Neural cell (in vitro differentiated cells): ENCODE data around the gene EPHA2. TPM values are rescaled to one million over a fixed set of nuclear protein-coding genes. Genes with fewer than 3 reads are reported as not detected.

Source experiments
- H2AFZ ChIP-seq: fragments of 200-600, 300-800 bp; sonication (generic), shearing (Covaris generic); 2 replicates; pipeline ENCODE4 v1.6.0; 2014; ENCODE audit warnings: low read depth, mild to moderate bottlenecking, antibody characterized with exemption, low read length, moderate library complexity
- H3F3A ChIP-seq: fragments of 200-600 bp; shearing (Covaris generic); 2 replicates; pipeline ENCODE4 v1.6.1; 2016; ENCODE audit warnings: mild to moderate bottlenecking, moderate library complexity, mixed read lengths, antibody characterized with exemption, low read length; ENCODE audit not compliant: insufficient read depth, poor library complexity, severe bottlenecking
- H3K27ac ChIP-seq: fragments of 200-600, 300-800 bp; sonication (generic), shearing (Covaris generic); 2 replicates; pipeline ENCODE4 v1.5.1; 2014; ENCODE audit warnings: mild to moderate bottlenecking, low read length, moderate library complexity
- H3K27me3 ChIP-seq: fragments of 300-800, 200-600 bp; sonication (generic), shearing (Covaris generic); 2 replicates; pipeline ENCODE4 v1.6.0; 2014; ENCODE audit warnings: mild to moderate bottlenecking, low read depth, low read length, moderate library complexity; ENCODE audit not compliant: insufficient read depth
- H3K36me3 ChIP-seq: fragments of 300-800, 200-600 bp; sonication (generic), shearing (Covaris generic); 2 replicates; pipeline ENCODE4 v1.5.1; 2014; ENCODE audit warnings: mild to moderate bottlenecking, antibody characterized with exemption, low read length, moderate library complexity; ENCODE audit not compliant: insufficient read depth
- H3K4me2 ChIP-seq: fragments of 300-800, 200-600 bp; sonication (generic), shearing (Covaris generic); 2 replicates; pipeline ENCODE4 v1.6.0; 2014; ENCODE audit warnings: mild to moderate bottlenecking, low read length
- H3K4me3 ChIP-seq: fragments of 300-800, 200-600 bp; sonication (generic), shearing (Covaris generic); 2 replicates; pipeline ENCODE4 v1.5.1; 2014; ENCODE audit warnings: mild to moderate bottlenecking, low read length, moderate library complexity
- H3K79me2 ChIP-seq: fragments of 200-600 bp; shearing (Covaris generic); replicated peaks from 2 replicates; pipeline ENCODE4 v1.6.0; 2014; ENCODE audit warnings: mild to moderate bottlenecking, low read length, moderate library complexity; ENCODE audit not compliant: insufficient read depth
- H3K9ac ChIP-seq: fragments of 300-800, 200-600 bp; sonication (generic), shearing (Covaris generic); 2 replicates; pipeline ENCODE4 v1.6.1; 2016; ENCODE audit warnings: mild to moderate bottlenecking, low read length, mixed read lengths
- H3K9me2 ChIP-seq: fragments of 200-600 bp; shearing (Covaris generic); 2 replicates; pipeline ENCODE4 v1.6.1; 2016; ENCODE audit warnings: mild to moderate bottlenecking, low read length, mixed read lengths; ENCODE audit not compliant: insufficient read depth
- H3K9me3 ChIP-seq: fragments of 200-600, 300-800 bp; sonication (generic), shearing (Covaris generic); 2 replicates; pipeline ENCODE4 v1.6.1; 2016; ENCODE audit warnings: mild to moderate bottlenecking, mixed run types, low read length, moderate library complexity, mixed read lengths
- H4K20me1 ChIP-seq: fragments of 200-600 bp; shearing (Covaris generic); 2 replicates; pipeline ENCODE4 v1.6.1; 2016; ENCODE audit warnings: mild to moderate bottlenecking, mixed run types; ENCODE audit not compliant: insufficient read depth
- CTCF ChIP-seq: fragments of 450-650 bp; IDR thresholded peaks from 2 replicates; pipeline ENCODE4 v1.5.1; 2014; ENCODE audit warnings: antibody characterized with exemption, mild to moderate bottlenecking, moderate library complexity; ENCODE audit not compliant: poor library complexity, severe bottlenecking
- EP300 ChIP-seq: fragments of 450-650 bp; conservative IDR thresholded peaks from 2 replicates; pipeline ENCODE4 v1.6.1; 2014; ENCODE audit warnings: antibody characterized with exemption, mild to moderate bottlenecking, moderate library complexity; ENCODE audit not compliant: poor library complexity, severe bottlenecking
- EZH2 ChIP-seq: fragments of 200-600, 300-800 bp; shearing (Covaris generic), sonication (generic); IDR thresholded peaks from 2 replicates; pipeline ENCODE4 v1.6.1; 2014; ENCODE audit warnings: antibody characterized with exemption, low read length, borderline replicate concordance, mild to moderate bottlenecking; ENCODE audit not compliant: insufficient read depth, poor library complexity, severe bottlenecking
- MXI1 ChIP-seq: fragments of 450-650 bp; conservative IDR thresholded peaks from 2 replicates; pipeline ENCODE4 v1.6.1; 2014; ENCODE audit warnings: antibody characterized with exemption, mild to moderate bottlenecking; ENCODE audit not compliant: poor library complexity, severe bottlenecking
- POLR2AphosphoS5 ChIP-seq: IDR thresholded peaks from 2 replicates; pipeline ENCODE4 v1.6.1; 2012
- RAD21 ChIP-seq: fragments of 450-650 bp; conservative IDR thresholded peaks from 2 replicates; pipeline ENCODE4 v1.6.1; 2014; ENCODE audit warnings: antibody characterized with exemption, mild to moderate bottlenecking, moderate library complexity
- REST ChIP-seq: IDR thresholded peaks from 2 replicates; pipeline ENCODE4 v1.6.1; 2012; ENCODE audit warnings: borderline replicate concordance
- SMC3 ChIP-seq: fragments of 450-650 bp; conservative IDR thresholded peaks from 2 replicates; pipeline ENCODE4 v1.6.1; 2014; ENCODE audit warnings: antibody characterized with exemption, mild to moderate bottlenecking, moderate library complexity; ENCODE audit not compliant: poor library complexity
- TAF1 ChIP-seq: IDR thresholded peaks from 2 replicates; pipeline ENCODE4 v1.6.1; 2012; ENCODE audit warnings: low read depth
- polyA plus RNA-seq: library from polyadenylated mRNA; depleted of rRNA; stranded (reverse); fragments of >200 nt; gene quantifications from 2 replicates; pipeline ENCODE4 v1.2.3, GENCODE V29; 2014

The EPHA2 gene
- polyA plus RNA-seq, 1 donor from 2014 or later = 0.63 TPM

- Histone ChIP-seq H3K27ac (no peak overlapping the region), H3K9me2 (no peaks in the 10 kb centered on the region), H2AFZ (no peak overlapping the region), H3K9ac (no peak overlapping the region), H4K20me1 (no peaks in the 10 kb centered on the region), H3K79me2 (no peaks in the 10 kb centered on the region), H3F3A (no peaks in the 10 kb centered on the region), H3K4me3 (no peak overlapping the region), H3K9me3 (no peaks in the 10 kb centered on the region), H3K4me2 (no peak overlapping the region), H3K36me3 (no peaks in the 10 kb centered on the region), H3K27me3 (no peaks in the 10 kb centered on the region)
- TF ChIP-seq TAF1 (no peak), EP300 (no peak), RAD21 (no peak), CTCF (no peak), EZH2 (no peak), REST (no peak), MXI1 (no peak), POLR2AphosphoS5 (no peak), SMC3 (no peak)
Observed at GRCh38 chr1:16186655-16187235, 30.9 kb upstream of the EPHA2 start.

GRCh38 chr1:16184557-16185303 lies 28.9 kb upstream of the EPHA2 start:
- Histone ChIP-seq H4K20me1 (no peaks in the 10 kb centered on the region), H3K79me2 (no peaks in the 10 kb centered on the region), H3K9me3 (no peaks in the 10 kb centered on the region), H3F3A (no peaks in the 10 kb centered on the region), H3K4me3 (no peak overlapping the region), H3K27ac (no peak overlapping the region), H3K36me3 (no peaks in the 10 kb centered on the region), H3K9me2 (no peaks in the 10 kb centered on the region), H3K4me2 (no peak overlapping the region), H3K27me3 (no peaks in the 10 kb centered on the region), H2AFZ (no peak overlapping the region), H3K9ac (no peak overlapping the region)
- no peak for TF ChIP-seq RAD21
- no peak for TF ChIP-seq EP300
- no peak for TF ChIP-seq POLR2AphosphoS5
- TF ChIP-seq SMC3 = no peak
- TF ChIP-seq REST = no peak
- TF ChIP-seq CTCF = no peak
- TF ChIP-seq TAF1 = no peak
- no peak for TF ChIP-seq EZH2
- TF ChIP-seq MXI1 = no peak
